Measurements from ENCODE around the gene UBALD1. TPM values are rescaled to one million over a fixed set of nuclear protein-coding genes. Genes with fewer than 3 reads are reported as not detected.

Gene UBALD1
- total and polyA plus RNA-seq, 4 donors = 6.6 to 43.2 (median 29.4) TPM

GRCh38 chr16:4648917-4649316 is 34.2 kb upstream of the UBALD1 start:
- no peak for ATAC-seq (ENCODE audit: insufficient read depth, low FRiP score)
- Histone ChIP-seq H3K36me3 (ENCODE audit: control insufficient read depth in 4 of 4, insufficient read depth in 4 of 4, low read length in 4 of 4) (peaks cover 6 to 29% (median 20%) of the 10 kb centered on the region in 4 donors), H3K27me3 (ENCODE audit: control insufficient read depth in 3 of 3, insufficient read depth in 3 of 3, low read length in 2 of 3) (no peaks in the 10 kb centered on the region), H3K27ac (ENCODE audit: low read depth in 1 of 2, low read length in 1 of 2) (no peak overlapping the region), H3K9me3 (ENCODE audit: control insufficient read depth in 4 of 4, insufficient read depth in 3 of 4, low read length in 3 of 4) (no peaks in the 10 kb centered on the region), H3K9ac (ENCODE audit: insufficient read depth in 1 of 2, low read length in 2 of 2) (no peak overlapping the region), H3K4me1 (ENCODE audit: control insufficient read depth in 5 of 5, insufficient read depth in 5 of 5, low read length in 5 of 5) (peaks cover 0 to 9% (median 7%) of the 10 kb centered on the region in 5 donors), H3K4me3 (no peak overlapping the region)
- no peak for DNase-seq
- WGBS, 2 donors = 91 to 96% methylated on average over 13 of the region's 13 CpGs
- TF ChIP-seq CTCF (IDR thresholded peaks at IDR 0.05; ENCODE audit: control extremely low read depth, extremely low read depth) = no peak

- Histone ChIP-seq H3K27ac (ENCODE audit: low read depth in 1 of 2, low read length in 1 of 2) (no peak overlapping the region), H3K4me1 (ENCODE audit: control insufficient read depth in 5 of 5, insufficient read depth in 5 of 5, low read length in 5 of 5) (peaks cover 0 to 9% (median 2%) of the 10 kb centered on the region in 5 donors), H3K27me3 (ENCODE audit: control insufficient read depth in 3 of 3, insufficient read depth in 3 of 3, low read length in 2 of 3) (no peaks in the 10 kb centered on the region), H3K9ac (ENCODE audit: insufficient read depth in 1 of 2, low read length in 2 of 2) (no peak overlapping the region), H3K9me3 (ENCODE audit: control insufficient read depth in 4 of 4, insufficient read depth in 3 of 4, low read length in 3 of 4) (no peaks in the 10 kb centered on the region), H3K36me3 (ENCODE audit: control insufficient read depth in 4 of 4, insufficient read depth in 4 of 4, low read length in 4 of 4) (peaks cover 6 to 24% (median 20%) of the 10 kb centered on the region in 4 donors), H3K4me3 (no peak overlapping the region)
- no peak for TF ChIP-seq CTCF (IDR thresholded peaks at IDR 0.05; ENCODE audit: control extremely low read depth, extremely low read depth)
- ATAC-seq (ENCODE audit: insufficient read depth, low FRiP score) = no peak
- WGBS, 2 donors = 96 to 98% methylated on average over 8 of the region's 8 CpGs
- DNase-seq = no peak
Measured at GRCh38 chr16:4647644-4647980, 32.9 kb upstream of the UBALD1 start.

GRCh38 chr16:4646773-4647643 is 32.3 kb upstream of the UBALD1 start:
- H3K4me1 ChIP-seq (ENCODE audit: control insufficient read depth in 5 of 5, insufficient read depth in 5 of 5, low read length in 5 of 5) = peaks cover 0 to 7% (median 0%) of the 10 kb centered on the region in 5 donors
- H3K9me3 ChIP-seq (ENCODE audit: control insufficient read depth in 4 of 4, insufficient read depth in 3 of 4, low read length in 3 of 4) = no peaks in the 10 kb centered on the region
- peaks cover 6 to 19% (median 18%) of the 10 kb centered on the region in 4 donors for H3K36me3 ChIP-seq (ENCODE audit: control insufficient read depth in 4 of 4, insufficient read depth in 4 of 4, low read length in 4 of 4)
- no peak overlapping the region for H3K9ac ChIP-seq (ENCODE audit: insufficient read depth in 1 of 2, low read length in 2 of 2)
- no peak overlapping the region for H3K4me3 ChIP-seq
- 93 to 94% methylated on average over 22 of the region's 22 CpGs for WGBS, 2 donors
- no peak overlapping the region for H3K27ac ChIP-seq (ENCODE audit: low read depth in 1 of 2, low read length in 1 of 2)
- no peaks in the 10 kb centered on the region for H3K27me3 ChIP-seq (ENCODE audit: control insufficient read depth in 3 of 3, insufficient read depth in 3 of 3, low read length in 2 of 3)
- ATAC-seq (ENCODE audit: insufficient read depth, low FRiP score) = no peak
- DNase-seq = no peak
- TF ChIP-seq CTCF (IDR thresholded peaks at IDR 0.05; ENCODE audit: control extremely low read depth, extremely low read depth) = no peak
